SK-N-SH (cell line): ENCODE results near the gene ACBD6. TPM values are rescaled to one million over a fixed set of nuclear protein-coding genes. Genes with fewer than 3 reads are reported as not detected.

ENCODE experiments used
- CTCF ChIA-PET: fragments of 300-600, 350-600 bp; formaldehyde crosslinking; extraction: SDS; loops from one replicate; lab custom pipeline; 2021; lab: Yijun Ruan, JAX
- POLR2A ChIA-PET: fragments of 350-600 bp; sonication (Branson Sonifier 250); formaldehyde crosslinking; extraction: SDS; loops from one replicate; lab custom pipeline; 2020; ENCODE audit warnings: antibody characterized with exemption, inconsistent platforms; lab: Yijun Ruan, JAX
- DNase-seq: peaks from one replicate; pipeline ENCODE4 v3.0.0; 2012
- H2AFZ ChIP-seq: fragments of 200-600 bp; sonication (generic); 2 replicates; pipeline ENCODE4 v1.8.1; 2016; ENCODE audit warnings: antibody characterized with exemption, mild to moderate bottlenecking, low read depth
- H3F3A ChIP-seq: fragments of 200-600 bp; sonication (generic); replicated peaks from 2 replicates; pipeline ENCODE3; 2016; ENCODE audit warnings: antibody characterized with exemption, mild to moderate bottlenecking; ENCODE audit not compliant: insufficient read depth
- H3K27ac ChIP-seq, 2 experiments: fragments of 200-500 bp in 1 of 2; fragments of 200-600 bp in 1 of 2; sonication (Bioruptor generic) in 1 of 2; sonication (generic), shearing (Covaris generic) in 1 of 2; 2 replicates each; pipeline versions ENCODE4 v1.5.1 to v1.6.1; 2014 to 2016; ENCODE audit warnings: low read depth in 2 of 2, inconsistent platforms in 1 of 2, low read length in 1 of 2, mild to moderate bottlenecking in 1 of 2, mixed read lengths in 1 of 2
- H3K27me3 ChIP-seq: fragments of 200-600 bp; sonication (generic), shearing (Covaris generic); 2 replicates; pipeline ENCODE4 v1.6.1; 2016; ENCODE audit warnings: mixed run types; ENCODE audit not compliant: insufficient read depth
- H3K36me3 ChIP-seq, 2 experiments: fragments of 200-500 bp in 1 of 2; fragments of 200-600 bp in 1 of 2; sonication (Bioruptor generic) in 1 of 2; sonication (generic) in 1 of 2; replicated peaks in 1 of 2; 2 replicates each; pipeline versions ENCODE3 to v1.5.1; 2014 to 2016; ENCODE audit warnings: low read length in 1 of 2, mild to moderate bottlenecking in 1 of 2; ENCODE audit not compliant: insufficient read depth in 2 of 2, control insufficient read depth in 1 of 2
- H3K4me1 ChIP-seq, 2 experiments: fragments of 200-500 bp in 1 of 2; fragments of 200-600 bp in 1 of 2; sonication (Bioruptor generic) in 1 of 2; sonication (generic), shearing (Covaris generic) in 1 of 2; 2 replicates each; pipeline versions ENCODE4 v1.5.1 to v1.6.1; 2014 to 2016; ENCODE audit warnings: low read depth in 1 of 2, low read length in 1 of 2, mixed run types in 1 of 2; ENCODE audit not compliant: insufficient read depth in 2 of 2, control insufficient read depth in 1 of 2
- H3K4me2 ChIP-seq: fragments of 200-600 bp; sonication (generic), shearing (Covaris generic); 2 replicates; pipeline ENCODE4 v1.6.1; 2017; ENCODE audit warnings: mixed run types
- H3K4me3 ChIP-seq, 2 experiments: fragments of 200-500 bp in 1 of 2; fragments of 200-600 bp in 1 of 2; sonication (Bioruptor generic) in 1 of 2; sonication (generic), shearing (Covaris generic) in 1 of 2; 2 replicates each; pipeline versions ENCODE4 v1.5.1 to v1.8.1; 2014 to 2016; ENCODE audit warnings: low read depth in 2 of 2, inconsistent platforms in 1 of 2, low read length in 1 of 2, mild to moderate bottlenecking in 1 of 2, mixed read lengths in 1 of 2, moderate library complexity in 1 of 2
- H3K79me2 ChIP-seq: fragments of 200-600 bp; sonication (generic); 2 replicates; pipeline ENCODE4 v1.8.1; 2017; ENCODE audit warnings: mild to moderate bottlenecking; ENCODE audit not compliant: insufficient read depth
- H3K9ac ChIP-seq: fragments of 200-600 bp; sonication (generic); 2 replicates; pipeline ENCODE4 v1.6.1; 2017; ENCODE audit warnings: mixed run types
- H3K9me2 ChIP-seq: fragments of 200-600 bp; sonication (generic); 2 replicates; pipeline ENCODE4 v1.6.1; 2017; ENCODE audit warnings: mixed run types
- H3K9me3 ChIP-seq: fragments of 200-600 bp; sonication (generic); 2 replicates; pipeline ENCODE4 v1.6.1; 2017; ENCODE audit warnings: mixed run types, mild to moderate bottlenecking, moderate library complexity
- H4K20me1 ChIP-seq: fragments of 200-600 bp; sonication (generic); 2 replicates; pipeline ENCODE4 v1.6.1; 2017; ENCODE audit warnings: mild to moderate bottlenecking, mixed run types; ENCODE audit not compliant: insufficient read depth
- ELF1 ChIP-seq: IDR thresholded peaks from 2 replicates; pipeline ENCODE4 v1.4.0; 2012
- EZH2phosphoT487 ChIP-seq: fragments of 200-600 bp; sonication (generic); IDR thresholded peaks from 2 replicates; pipeline ENCODE4 v1.6.1; 2017; ENCODE audit warnings: low read depth, mixed run types, mild to moderate bottlenecking, antibody characterized with exemption, moderate library complexity, borderline replicate concordance
- FOSL2 ChIP-seq: IDR thresholded peaks from 2 replicates; pipeline ENCODE4 v1.4.0; 2012; ENCODE audit warnings: low read depth, mild to moderate bottlenecking, moderate library complexity, borderline replicate concordance
- GABPA ChIP-seq: IDR thresholded peaks from 2 replicates; pipeline ENCODE4 v1.4.0; 2012; ENCODE audit warnings: low read depth, mild to moderate bottlenecking
- MEF2A ChIP-seq: IDR thresholded peaks from 2 replicates; pipeline ENCODE4 v1.4.0; 2012; ENCODE audit warnings: low read depth, borderline replicate concordance
- MXI1 ChIP-seq: IDR thresholded peaks from 2 replicates; pipeline ENCODE4 v1.6.1; 2012; ENCODE audit warnings: mild to moderate bottlenecking, low read depth, low read length, improper control_type of control experiment
- NFIC ChIP-seq: IDR thresholded peaks from 2 replicates; pipeline ENCODE4 v1.4.0; 2012; ENCODE audit warnings: borderline replicate concordance
- NRF1 ChIP-seq: IDR thresholded peaks from 2 replicates; pipeline ENCODE4 v1.6.1; 2012; ENCODE audit warnings: low read depth, mild to moderate bottlenecking, low read length
- POLR2AphosphoS5 ChIP-seq: IDR thresholded peaks from 2 replicates; pipeline ENCODE4 v1.6.1; 2012; ENCODE audit warnings: low read depth, low read length
- RAD21 ChIP-seq: IDR thresholded peaks from 2 replicates; pipeline ENCODE4 v1.6.1; 2012; ENCODE audit warnings: mild to moderate bottlenecking, low read length
- RCOR1 ChIP-seq: fragments of 150-350 bp; IDR thresholded peaks from 2 replicates; pipeline ENCODE4 v1.6.1; 2017; ENCODE audit warnings: antibody characterized with exemption, low read length
- RFX5 ChIP-seq: IDR thresholded peaks from 2 replicates; pipeline ENCODE4 v1.6.1; 2012; ENCODE audit warnings: mild to moderate bottlenecking, improper control_type of control experiment, low read length
- RXRA ChIP-seq: IDR thresholded peaks from 2 replicates; pipeline ENCODE4 v1.4.0; 2012; ENCODE audit warnings: low read depth, mild to moderate bottlenecking, borderline replicate concordance
- WGBS: methylation state at CpG from one replicate; pipeline ENCODE4 v1.1.6; 2017; ENCODE audit warnings: low lambda C conversion rate; 5-methylcytosine and 5-hydroxymethylcytosine counted together
- polyA plus RNA-seq, 3 experiments: library from polyadenylated mRNA; depleted of rRNA; stranded (reverse); fragments of >200 nt; gene quantifications; 2 replicates each; pipeline ENCODE4 v1.2.3, GENCODE V29; 2012
- TF ChIP-seq, protein P1 (sequence below): IDR thresholded peaks from 2 replicates; pipeline ENCODE4 v1.6.1; 2012; ENCODE audit warnings: mild to moderate bottlenecking, low read depth, low read length, moderate library complexity
- TF ChIP-seq, protein P2 (sequence below): fragments of 150-350 bp; IDR thresholded peaks from 2 replicates; pipeline ENCODE4 v1.6.1; 2017; ENCODE audit warnings: antibody characterized with exemption, low read length, low read depth, borderline replicate concordance
- TF ChIP-seq, protein P3 (sequence below): fragments of 200-600 bp; sonication (generic); IDR thresholded peaks from 2 replicates; pipeline ENCODE4 v1.6.1; 2017; ENCODE audit warnings: antibody characterized with exemption, mild to moderate bottlenecking, moderate library complexity

The ACBD6 gene
- polyA plus RNA-seq, 1 of the 3 experiments (the other 2 are of a cell fraction), result 60.9 TPM

DNA sequence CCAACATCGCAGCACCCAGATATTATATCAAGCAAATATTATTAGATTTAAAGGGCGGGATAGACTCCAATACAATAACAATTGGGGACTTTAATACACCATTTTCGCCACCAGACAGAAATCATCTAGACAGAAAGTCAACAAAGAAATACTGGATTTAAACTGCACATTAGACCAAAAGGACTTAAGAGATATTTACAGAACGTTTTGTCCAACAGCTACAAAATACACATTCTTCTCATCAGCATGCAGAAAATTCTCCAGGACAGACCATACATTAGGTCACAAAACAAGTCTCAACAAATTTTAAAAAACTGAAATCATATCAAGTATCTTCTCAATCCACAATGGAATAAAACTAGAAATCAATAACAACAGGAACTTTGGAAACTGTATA, 121.2 kb downstream of the ACBD6 start:
- peaks cover 28% of the 10 kb centered on the region for H3F3A ChIP-seq
- H3K4me1 ChIP-seq, result no peaks in the 10 kb centered on the region
- H3K9me3 ChIP-seq, result peaks cover 21% of the 10 kb centered on the region
- no peak overlapping the region for H3K4me3 ChIP-seq
- POLR2A ChIA-PET, result no interaction called here
- no peak overlapping the region for H3K4me2 ChIP-seq
- TF ChIP-seq RFX5, result no peak
- TF ChIP-seq NFIC, result no peak
- no peak for TF ChIP-seq MXI1
- no peak for TF ChIP-seq NRF1
- no peak for TF ChIP-seq GABPA
- TF ChIP-seq FOSL2, result no peak
- TF ChIP-seq, protein P1, sequence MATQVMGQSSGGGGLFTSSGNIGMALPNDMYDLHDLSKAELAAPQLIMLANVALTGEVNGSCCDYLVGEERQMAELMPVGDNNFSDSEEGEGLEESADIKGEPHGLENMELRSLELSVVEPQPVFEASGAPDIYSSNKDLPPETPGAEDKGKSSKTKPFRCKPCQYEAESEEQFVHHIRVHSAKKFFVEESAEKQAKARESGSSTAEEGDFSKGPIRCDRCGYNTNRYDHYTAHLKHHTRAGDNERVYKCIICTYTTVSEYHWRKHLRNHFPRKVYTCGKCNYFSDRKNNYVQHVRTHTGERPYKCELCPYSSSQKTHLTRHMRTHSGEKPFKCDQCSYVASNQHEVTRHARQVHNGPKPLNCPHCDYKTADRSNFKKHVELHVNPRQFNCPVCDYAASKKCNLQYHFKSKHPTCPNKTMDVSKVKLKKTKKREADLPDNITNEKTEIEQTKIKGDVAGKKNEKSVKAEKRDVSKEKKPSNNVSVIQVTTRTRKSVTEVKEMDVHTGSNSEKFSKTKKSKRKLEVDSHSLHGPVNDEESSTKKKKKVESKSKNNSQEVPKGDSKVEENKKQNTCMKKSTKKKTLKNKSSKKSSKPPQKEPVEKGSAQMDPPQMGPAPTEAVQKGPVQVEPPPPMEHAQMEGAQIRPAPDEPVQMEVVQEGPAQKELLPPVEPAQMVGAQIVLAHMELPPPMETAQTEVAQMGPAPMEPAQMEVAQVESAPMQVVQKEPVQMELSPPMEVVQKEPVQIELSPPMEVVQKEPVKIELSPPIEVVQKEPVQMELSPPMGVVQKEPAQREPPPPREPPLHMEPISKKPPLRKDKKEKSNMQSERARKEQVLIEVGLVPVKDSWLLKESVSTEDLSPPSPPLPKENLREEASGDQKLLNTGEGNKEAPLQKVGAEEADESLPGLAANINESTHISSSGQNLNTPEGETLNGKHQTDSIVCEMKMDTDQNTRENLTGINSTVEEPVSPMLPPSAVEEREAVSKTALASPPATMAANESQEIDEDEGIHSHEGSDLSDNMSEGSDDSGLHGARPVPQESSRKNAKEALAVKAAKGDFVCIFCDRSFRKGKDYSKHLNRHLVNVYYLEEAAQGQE, result no peak
- TF ChIP-seq ELF1, result no peak
- no peak for TF ChIP-seq POLR2AphosphoS5
- TF ChIP-seq EZH2phosphoT487, result no peak
- no peak for DNase-seq
- no peaks in the 10 kb centered on the region for H3K9me2 ChIP-seq
- H3K79me2 ChIP-seq, result peaks cover 62% of the 10 kb centered on the region
- no peaks in the 10 kb centered on the region for H4K20me1 ChIP-seq
- no peaks in the 10 kb centered on the region for H3K27me3 ChIP-seq
- CTCF ChIA-PET, result no interaction called here
- peaks cover 2 to 23% of the 10 kb centered on the region in 2 experiments for H3K36me3 ChIP-seq
- WGBS, result 77% methylated on average over 4 of the region's 4 CpGs
- no peak overlapping the region for H3K9ac ChIP-seq
- no peak overlapping the region for H2AFZ ChIP-seq
- H3K27ac ChIP-seq, result no peak overlapping the region

DNA sequence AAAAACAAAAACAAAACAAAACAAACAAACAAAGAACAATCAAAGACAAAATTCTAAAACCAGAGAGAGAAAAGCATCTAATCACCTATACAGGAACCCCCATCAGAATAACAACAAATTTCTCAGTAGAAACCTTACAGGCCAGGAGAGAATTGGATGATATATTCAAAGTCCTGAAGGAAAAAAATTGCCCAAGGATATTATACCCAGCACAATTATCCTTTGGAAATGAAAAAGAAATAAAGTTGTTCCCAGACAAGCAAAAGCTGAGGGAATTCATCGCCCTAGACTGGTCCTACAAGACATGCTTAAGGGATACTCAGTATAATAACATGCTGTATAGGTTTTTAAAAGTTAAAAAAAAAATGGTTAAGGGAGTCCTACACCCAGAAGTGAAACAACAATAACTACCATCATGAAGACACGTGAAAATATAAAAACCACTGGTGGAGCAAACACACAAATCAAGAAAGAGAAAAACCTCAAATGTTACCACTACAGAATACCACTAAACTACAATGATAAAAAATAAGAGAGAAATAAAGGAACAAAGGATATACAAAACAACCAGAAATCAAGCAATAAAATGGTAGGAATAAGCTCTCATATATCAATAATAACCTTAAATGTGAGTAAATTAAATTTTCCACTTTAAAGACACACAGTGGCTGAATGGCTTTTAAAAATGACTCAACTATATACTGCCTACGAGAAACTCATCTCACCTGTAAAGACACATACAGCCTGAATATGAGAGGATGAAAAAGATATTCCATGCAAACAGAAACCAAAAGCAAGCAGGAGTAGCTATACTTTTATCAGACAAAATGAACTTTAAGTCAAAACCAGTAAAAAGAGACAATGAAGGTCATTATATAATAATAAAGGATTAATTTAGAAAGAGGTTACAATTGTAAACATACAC, 121.9 kb downstream of the ACBD6 start:
- H3K9me2 ChIP-seq, result no peaks in the 10 kb centered on the region
- ChIA-PET POLR2A (no interaction called here), CTCF (no interaction called here)
- no peaks in the 10 kb centered on the region for H4K20me1 ChIP-seq
- H3K27ac ChIP-seq, result no peak overlapping the region
- H3F3A ChIP-seq, result peaks cover 28% of the 10 kb centered on the region
- 85% methylated on average over 3 of the region's 3 CpGs for WGBS
- H3K36me3 ChIP-seq, result peaks cover 2 to 23% of the 10 kb centered on the region in 2 experiments
- peaks cover 21% of the 10 kb centered on the region for H3K9me3 ChIP-seq
- H3K79me2 ChIP-seq, result peaks cover 63% of the 10 kb centered on the region
- H3K9ac ChIP-seq, result no peak overlapping the region
- no peaks in the 10 kb centered on the region for H3K27me3 ChIP-seq
- no peak overlapping the region for H2AFZ ChIP-seq
- H3K4me3 ChIP-seq, result no peak overlapping the region
- no peak for DNase-seq
- H3K4me1 ChIP-seq, result no peaks in the 10 kb centered on the region
- H3K4me2 ChIP-seq, result no peak overlapping the region
- TF ChIP-seq MEF2A, result no peak
- no peak for TF ChIP-seq FOSL2
- TF ChIP-seq POLR2AphosphoS5, result no peak
- no peak for TF ChIP-seq RCOR1
- TF ChIP-seq, protein P2, sequence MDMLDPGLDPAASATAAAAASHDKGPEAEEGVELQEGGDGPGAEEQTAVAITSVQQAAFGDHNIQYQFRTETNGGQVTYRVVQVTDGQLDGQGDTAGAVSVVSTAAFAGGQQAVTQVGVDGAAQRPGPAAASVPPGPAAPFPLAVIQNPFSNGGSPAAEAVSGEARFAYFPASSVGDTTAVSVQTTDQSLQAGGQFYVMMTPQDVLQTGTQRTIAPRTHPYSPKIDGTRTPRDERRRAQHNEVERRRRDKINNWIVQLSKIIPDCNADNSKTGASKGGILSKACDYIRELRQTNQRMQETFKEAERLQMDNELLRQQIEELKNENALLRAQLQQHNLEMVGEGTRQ, result no peak
- no peak for TF ChIP-seq RAD21
- TF ChIP-seq, protein P1, result no peak
- TF ChIP-seq, protein P3, sequence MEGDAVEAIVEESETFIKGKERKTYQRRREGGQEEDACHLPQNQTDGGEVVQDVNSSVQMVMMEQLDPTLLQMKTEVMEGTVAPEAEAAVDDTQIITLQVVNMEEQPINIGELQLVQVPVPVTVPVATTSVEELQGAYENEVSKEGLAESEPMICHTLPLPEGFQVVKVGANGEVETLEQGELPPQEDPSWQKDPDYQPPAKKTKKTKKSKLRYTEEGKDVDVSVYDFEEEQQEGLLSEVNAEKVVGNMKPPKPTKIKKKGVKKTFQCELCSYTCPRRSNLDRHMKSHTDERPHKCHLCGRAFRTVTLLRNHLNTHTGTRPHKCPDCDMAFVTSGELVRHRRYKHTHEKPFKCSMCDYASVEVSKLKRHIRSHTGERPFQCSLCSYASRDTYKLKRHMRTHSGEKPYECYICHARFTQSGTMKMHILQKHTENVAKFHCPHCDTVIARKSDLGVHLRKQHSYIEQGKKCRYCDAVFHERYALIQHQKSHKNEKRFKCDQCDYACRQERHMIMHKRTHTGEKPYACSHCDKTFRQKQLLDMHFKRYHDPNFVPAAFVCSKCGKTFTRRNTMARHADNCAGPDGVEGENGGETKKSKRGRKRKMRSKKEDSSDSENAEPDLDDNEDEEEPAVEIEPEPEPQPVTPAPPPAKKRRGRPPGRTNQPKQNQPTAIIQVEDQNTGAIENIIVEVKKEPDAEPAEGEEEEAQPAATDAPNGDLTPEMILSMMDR, result no peak
- no peak for TF ChIP-seq RXRA
